SU-DHL-6 (cell line): Measurements from ENCODE around the gene PPIF.

Source experiments
- EZH2phosphoT487 ChIP-seq: fragments of 200-600 bp; sonication (generic), shearing (Covaris generic); conservative IDR thresholded peaks from 2 replicates; pipeline ENCODE4 v1.6.1; 2018; ENCODE audit warnings: mild to moderate bottlenecking, antibody characterized with exemption, low read length, moderate library complexity, mixed read lengths
- TF ChIP-seq, protein P1 (sequence below): fragments of 200-600 bp; sonication (generic); IDR thresholded peaks from one replicate; pipeline ENCODE4 v1.5.1; 2017; ENCODE audit warnings: antibody characterized with exemption, mild to moderate bottlenecking, low read length, moderate library complexity; ENCODE audit not compliant: insufficient read depth, poor library complexity, severe bottlenecking

DNA sequence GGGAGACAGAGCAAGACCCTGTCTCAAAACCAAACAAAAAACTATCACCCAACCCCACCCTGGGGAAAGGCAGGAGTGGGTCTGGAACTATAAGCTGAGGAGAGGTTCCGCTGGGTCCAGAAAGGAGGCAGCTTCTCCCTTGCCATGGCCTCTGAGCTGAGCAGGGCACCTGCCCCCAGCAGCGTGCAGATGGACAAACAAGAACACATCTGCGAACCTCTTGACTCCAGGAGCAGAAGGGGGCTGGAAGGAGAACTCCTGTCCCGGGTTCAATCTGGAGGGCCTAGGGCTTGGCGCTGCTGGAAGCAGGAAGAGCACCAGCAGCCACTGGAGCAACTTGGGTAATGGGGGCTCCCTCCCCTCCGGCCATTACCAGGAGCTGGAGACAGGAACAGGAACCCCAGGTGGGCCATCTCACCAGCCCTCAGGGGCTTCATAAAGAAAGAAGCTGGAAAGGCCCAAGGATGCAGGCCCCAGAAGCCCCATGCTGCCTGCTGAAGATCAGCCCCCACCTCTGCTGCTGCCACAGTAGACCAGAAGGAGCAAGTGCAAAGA lies 19.0 kb upstream of the PPIF start:
- TF ChIP-seq, protein P1, sequence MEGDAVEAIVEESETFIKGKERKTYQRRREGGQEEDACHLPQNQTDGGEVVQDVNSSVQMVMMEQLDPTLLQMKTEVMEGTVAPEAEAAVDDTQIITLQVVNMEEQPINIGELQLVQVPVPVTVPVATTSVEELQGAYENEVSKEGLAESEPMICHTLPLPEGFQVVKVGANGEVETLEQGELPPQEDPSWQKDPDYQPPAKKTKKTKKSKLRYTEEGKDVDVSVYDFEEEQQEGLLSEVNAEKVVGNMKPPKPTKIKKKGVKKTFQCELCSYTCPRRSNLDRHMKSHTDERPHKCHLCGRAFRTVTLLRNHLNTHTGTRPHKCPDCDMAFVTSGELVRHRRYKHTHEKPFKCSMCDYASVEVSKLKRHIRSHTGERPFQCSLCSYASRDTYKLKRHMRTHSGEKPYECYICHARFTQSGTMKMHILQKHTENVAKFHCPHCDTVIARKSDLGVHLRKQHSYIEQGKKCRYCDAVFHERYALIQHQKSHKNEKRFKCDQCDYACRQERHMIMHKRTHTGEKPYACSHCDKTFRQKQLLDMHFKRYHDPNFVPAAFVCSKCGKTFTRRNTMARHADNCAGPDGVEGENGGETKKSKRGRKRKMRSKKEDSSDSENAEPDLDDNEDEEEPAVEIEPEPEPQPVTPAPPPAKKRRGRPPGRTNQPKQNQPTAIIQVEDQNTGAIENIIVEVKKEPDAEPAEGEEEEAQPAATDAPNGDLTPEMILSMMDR = no peak
- no peak for TF ChIP-seq EZH2phosphoT487
